Astrocyte (in vitro differentiated cells and primary cell): Measurements from ENCODE around the gene GALK2. TPM values are rescaled to one million over a fixed set of nuclear protein-coding genes. Genes with fewer than 3 reads are reported as not detected.

Source experiments
- DNase-seq: peaks from one replicate; pipeline ENCODE4 v3.0.0-alpha.2; 2010; ENCODE audit warnings: low read depth
- FAIRE-seq: peaks from 2 replicates; lab custom pipeline; 2011; peaks lifted over from hg19 to GRCh38; lab: Jason Lieb, UNC
- H2AFZ ChIP-seq: 2 replicates; pipeline ENCODE4 v1.6.0; 2012; ENCODE audit warnings: low read depth, low read length, inconsistent platforms
- H3K27ac ChIP-seq: 2 replicates; pipeline ENCODE4 v1.5.1; 2011; ENCODE audit warnings: low read depth, low read length, inconsistent platforms
- H3K27me3 ChIP-seq: 2 replicates; pipeline ENCODE4 v1.6.0; 2011; ENCODE audit warnings: low read length, inconsistent platforms; ENCODE audit not compliant: insufficient read depth
- H3K36me3 ChIP-seq: 2 replicates; pipeline ENCODE4 v1.5.1; 2011; ENCODE audit warnings: low read length, inconsistent platforms; ENCODE audit not compliant: insufficient read depth
- H3K4me1 ChIP-seq: 2 replicates; pipeline ENCODE4 v1.5.1; 2011; ENCODE audit warnings: low read length, inconsistent platforms; ENCODE audit not compliant: insufficient read depth
- H3K4me2 ChIP-seq: 2 replicates; pipeline ENCODE4 v1.6.0; 2012; ENCODE audit warnings: low read length, inconsistent platforms
- H3K4me3 ChIP-seq: 2 replicates; pipeline ENCODE4 v1.5.1; 2011; ENCODE audit warnings: low read depth, mild to moderate bottlenecking, low read length, inconsistent platforms; ENCODE audit not compliant: insufficient read depth
- H3K79me2 ChIP-seq: 2 replicates; pipeline ENCODE4 v1.6.0; 2012; ENCODE audit warnings: mild to moderate bottlenecking, low read length, inconsistent platforms; ENCODE audit not compliant: insufficient read depth
- H3K9ac ChIP-seq: 2 replicates; pipeline ENCODE4 v1.6.0; 2012; ENCODE audit warnings: mild to moderate bottlenecking, low read length, inconsistent platforms
- H3K9me3 ChIP-seq: 2 replicates; pipeline ENCODE4 v1.5.1; 2012; ENCODE audit warnings: low read depth, mild to moderate bottlenecking, low read length, inconsistent platforms; ENCODE audit not compliant: insufficient read depth
- H4K20me1 ChIP-seq: 2 replicates; pipeline ENCODE4 v1.6.0; 2012; ENCODE audit warnings: low read length, inconsistent platforms; ENCODE audit not compliant: insufficient read depth
- H3K27ac Mint-ChIP-seq: one replicate; pipeline ENCODE4 v1.8.0; 2021; ENCODE audit warnings: mild to moderate bottlenecking, mixed read lengths; ENCODE audit not compliant: unreplicated experiment
- H3K27me3 Mint-ChIP-seq: one replicate; pipeline ENCODE4 v1.8.0; 2021; ENCODE audit warnings: low read depth, mixed read lengths; ENCODE audit not compliant: unreplicated experiment
- H3K36me3 Mint-ChIP-seq: one replicate; pipeline ENCODE4 v1.8.0; 2021; ENCODE audit warnings: low read depth, mixed read lengths; ENCODE audit not compliant: unreplicated experiment
- H3K4me1 Mint-ChIP-seq: one replicate; pipeline ENCODE4 v1.8.0; 2021; ENCODE audit warnings: low read depth, mixed read lengths; ENCODE audit not compliant: unreplicated experiment
- H3K4me3 Mint-ChIP-seq: one replicate; pipeline ENCODE4 v1.8.0; 2021; ENCODE audit warnings: mild to moderate bottlenecking, moderate library complexity, mixed read lengths; ENCODE audit not compliant: unreplicated experiment
- H3K9me3 Mint-ChIP-seq: one replicate; pipeline ENCODE4 v1.8.0; 2021; ENCODE audit warnings: mild to moderate bottlenecking, mixed read lengths; ENCODE audit not compliant: unreplicated experiment
- EZH2 ChIP-seq: IDR thresholded peaks from 2 replicates; pipeline ENCODE4 v1.6.1; 2012; ENCODE audit warnings: mild to moderate bottlenecking, low read length, inconsistent platforms; ENCODE audit not compliant: insufficient read depth
- total RNA-seq: library from RNA; stranded (reverse); gene quantifications from 2 replicates; pipeline ENCODE4 v1.2.1, GENCODE V29; 2021
- TF ChIP-seq, protein P1 (sequence below): IDR thresholded peaks from 2 replicates; pipeline ENCODE4 v1.5.1; 2011; ENCODE audit warnings: low read depth, mild to moderate bottlenecking, inconsistent platforms, low read length, moderate library complexity; ENCODE audit not compliant: insufficient read depth

Gene GALK2
- total RNA-seq, 1 donor from 2014 or later, result 21.4 TPM

- H3K27ac ChIP-seq, result no peak overlapping the region
- H3K27me3 Mint-ChIP-seq, result no peaks in the 10 kb centered on the region
Observed at GRCh38 chr15:49309889-49310288, 139.8 kb downstream of the GALK2 start.

GRCh38 chr15:49313650-49314049 lies 143.6 kb downstream of the GALK2 start:
- TF ChIP-seq, protein P1, sequence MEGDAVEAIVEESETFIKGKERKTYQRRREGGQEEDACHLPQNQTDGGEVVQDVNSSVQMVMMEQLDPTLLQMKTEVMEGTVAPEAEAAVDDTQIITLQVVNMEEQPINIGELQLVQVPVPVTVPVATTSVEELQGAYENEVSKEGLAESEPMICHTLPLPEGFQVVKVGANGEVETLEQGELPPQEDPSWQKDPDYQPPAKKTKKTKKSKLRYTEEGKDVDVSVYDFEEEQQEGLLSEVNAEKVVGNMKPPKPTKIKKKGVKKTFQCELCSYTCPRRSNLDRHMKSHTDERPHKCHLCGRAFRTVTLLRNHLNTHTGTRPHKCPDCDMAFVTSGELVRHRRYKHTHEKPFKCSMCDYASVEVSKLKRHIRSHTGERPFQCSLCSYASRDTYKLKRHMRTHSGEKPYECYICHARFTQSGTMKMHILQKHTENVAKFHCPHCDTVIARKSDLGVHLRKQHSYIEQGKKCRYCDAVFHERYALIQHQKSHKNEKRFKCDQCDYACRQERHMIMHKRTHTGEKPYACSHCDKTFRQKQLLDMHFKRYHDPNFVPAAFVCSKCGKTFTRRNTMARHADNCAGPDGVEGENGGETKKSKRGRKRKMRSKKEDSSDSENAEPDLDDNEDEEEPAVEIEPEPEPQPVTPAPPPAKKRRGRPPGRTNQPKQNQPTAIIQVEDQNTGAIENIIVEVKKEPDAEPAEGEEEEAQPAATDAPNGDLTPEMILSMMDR, result no peak
- no peak for TF ChIP-seq EZH2
- H3K36me3 ChIP-seq, result no peaks in the 10 kb centered on the region
- peak; percentile 85 for DNase-seq
- H3K79me2 ChIP-seq, result no peaks in the 10 kb centered on the region
- peaks cover 2% of the 10 kb centered on the region for H3K9me3 Mint-ChIP-seq
- peaks cover 18% of the 10 kb centered on the region for H4K20me1 ChIP-seq
- FAIRE-seq, result no peak
- H3K4me3 ChIP-seq, result no peak overlapping the region
- no peaks in the 10 kb centered on the region for H3K27me3 Mint-ChIP-seq
- H3K4me3 Mint-ChIP-seq, result no peak overlapping the region
- no peak overlapping the region for H3K9ac ChIP-seq
- H3K27ac Mint-ChIP-seq, result peak overlapping the region; percentile 5
- no peak overlapping the region for H3K4me2 ChIP-seq
- H3K4me1 Mint-ChIP-seq, result peaks cover 19% of the 10 kb centered on the region
- H3K27ac ChIP-seq, result no peak overlapping the region
- H3K9me3 ChIP-seq, result no peaks in the 10 kb centered on the region
- peaks cover 9% of the 10 kb centered on the region for H3K36me3 Mint-ChIP-seq
- no peak overlapping the region for H2AFZ ChIP-seq
- H3K4me1 ChIP-seq, result peaks cover 3% of the 10 kb centered on the region
- no peaks in the 10 kb centered on the region for H3K27me3 ChIP-seq

More at GRCh38 chr15:49309889-49310288, 139.8 kb downstream of the GALK2 start:
- Mint-ChIP-seq H3K9me3 (no peaks in the 10 kb centered on the region), H3K4me3 (no peak overlapping the region), H3K27ac (no peak overlapping the region), H3K36me3 (peaks cover 11% of the 10 kb centered on the region), H3K4me1 (peaks cover 19% of the 10 kb centered on the region)
- no peaks in the 10 kb centered on the region for H3K36me3 ChIP-seq
- H3K79me2 ChIP-seq, result no peaks in the 10 kb centered on the region
- no peak overlapping the region for H3K4me2 ChIP-seq
- peaks cover 3% of the 10 kb centered on the region for H3K4me1 ChIP-seq
- DNase-seq (no peak), FAIRE-seq (no peak)
- H3K27me3 ChIP-seq, result no peaks in the 10 kb centered on the region
- TF ChIP-seq EZH2, result no peak
- TF ChIP-seq, protein P1, result no peak
- H2AFZ ChIP-seq, result no peak overlapping the region
- H3K4me3 ChIP-seq, result no peak overlapping the region
- peaks cover 19% of the 10 kb centered on the region for H4K20me1 ChIP-seq
- H3K9me3 ChIP-seq, result no peaks in the 10 kb centered on the region
- no peak overlapping the region for H3K9ac ChIP-seq

DNA sequence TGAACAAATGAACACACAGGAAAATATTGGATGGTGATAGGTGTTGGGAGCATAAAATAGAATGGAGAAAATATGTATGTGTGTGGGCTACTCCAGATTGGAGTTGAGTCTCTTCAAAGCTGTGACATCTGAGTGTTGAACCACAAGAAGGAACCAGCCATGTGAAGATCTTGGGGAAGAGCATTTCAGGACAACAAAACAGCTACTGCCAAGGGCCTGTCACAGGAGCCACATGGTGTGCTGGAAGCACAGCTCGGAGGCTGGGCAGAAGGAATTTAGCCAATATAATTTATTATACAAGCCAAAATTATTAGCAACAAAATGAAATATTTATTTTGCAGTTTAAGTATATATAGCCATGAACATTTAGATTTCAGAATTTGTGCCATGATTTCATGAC lies 144.7 kb downstream of the GALK2 start:
- TF ChIP-seq, protein P1, result no peak
- TF ChIP-seq EZH2, result no peak
- peaks cover 14% of the 10 kb centered on the region for H4K20me1 ChIP-seq

More for the DNA sequence above, 144.7 kb downstream of the GALK2 start:
- Mint-ChIP-seq H3K27me3 (no peaks in the 10 kb centered on the region), H3K27ac (no peak overlapping the region), H3K4me3 (no peak overlapping the region), H3K9me3 (peaks cover 2% of the 10 kb centered on the region), H3K4me1 (peaks cover 19% of the 10 kb centered on the region), H3K36me3 (peaks cover 9% of the 10 kb centered on the region)
- FAIRE-seq (no peak), DNase-seq (no peak)
- no peaks in the 10 kb centered on the region for H3K36me3 ChIP-seq
- H3K4me1 ChIP-seq, result peaks cover 3% of the 10 kb centered on the region
- H2AFZ ChIP-seq, result no peak overlapping the region
- no peak overlapping the region for H3K27ac ChIP-seq
- H3K79me2 ChIP-seq, result no peaks in the 10 kb centered on the region
- no peaks in the 10 kb centered on the region for H3K9me3 ChIP-seq
- H3K4me2 ChIP-seq, result no peak overlapping the region
- H3K27me3 ChIP-seq, result no peaks in the 10 kb centered on the region
- H3K4me3 ChIP-seq, result no peak overlapping the region
- H3K9ac ChIP-seq, result no peak overlapping the region
